ENCODE measurements around the gene UBXN11.

Gene UBXN11

GRCh38 chr1:26306290-26307229 is at the start of gene UBXN11:
Gene UBXN11 (minus strand): TSS chr1:26306636. CDS start chr1:26302883, 3,753 bp downstream.
- DNase-seq: peak; percentile 92

GRCh38 chr1:26356106-26356505 is 49.7 kb upstream of the UBXN11 start:
- no peak for DNase-seq

GRCh38 chr1:26354972-26355371 is 48.5 kb upstream of the UBXN11 start:
- no peak for DNase-seq

GRCh38 chr1:26353976-26354820 is 47.8 kb upstream of the UBXN11 start, which contains the start of gene CRYBG2:
Gene CRYBG2 (minus strand): TSS chr1:26354130. CDS start chr1:26346657, 7,473 bp downstream.
- no peak for DNase-seq

- no peak for DNase-seq
Measured at GRCh38 chr1:26353210-26353859, 46.9 kb upstream of the UBXN11 start.

- no peak for DNase-seq
Measured at GRCh38 chr1:26352338-26352679, 45.9 kb upstream of the UBXN11 start.

- DNase-seq: no peak
Measured at GRCh38 chr1:26351590-26352337, 45.3 kb upstream of the UBXN11 start.

GRCh38 chr1:26350701-26351589 is 44.5 kb upstream of the UBXN11 start:
- no peak for DNase-seq

- DNase-seq: no peak
Measured at GRCh38 chr1:26350343-26350700, 43.9 kb upstream of the UBXN11 start.

GRCh38 chr1:26349877-26350244 is 43.4 kb upstream of the UBXN11 start:
- no peak for DNase-seq

GRCh38 chr1:26349188-26349876 is 42.9 kb upstream of the UBXN11 start:
- no peak for DNase-seq

- DNase-seq: no peak
Measured at GRCh38 chr1:26346274-26347033, 40.0 kb upstream of the UBXN11 start.

GRCh38 chr1:26345718-26346117 is 39.3 kb upstream of the UBXN11 start:
- DNase-seq: no peak

- DNase-seq: no peak
Measured at GRCh38 chr1:26344147-26344920, 37.9 kb upstream of the UBXN11 start.

- no peak for DNase-seq
Measured at GRCh38 chr1:26340047-26340481, 33.6 kb upstream of the UBXN11 start.

GRCh38 chr1:26338670-26339069 is 32.2 kb upstream of the UBXN11 start:
- no peak for DNase-seq

- DNase-seq: no peak
Measured at GRCh38 chr1:26337625-26338024, 31.2 kb upstream of the UBXN11 start.

- DNase-seq: no peak
Measured at GRCh38 chr1:26337206-26337535, 30.7 kb upstream of the UBXN11 start.

- DNase-seq: peak; percentile 14
Measured at GRCh38 chr1:26336477-26337205, 30.2 kb upstream of the UBXN11 start.
